HG03025 (cell line): ENCODE data around the gene C2CD5.
"Not testable (repeated sequence)": the region's sequence is repeated elsewhere in the genome, so short reads cannot be mapped to it uniquely, and the experiment has no call there.

Source experiments
- ATAC-seq: cut with Tn5 transposase; IDR thresholded peaks from one replicate; pipeline ENCODE4 v1.9.1; 2021; ENCODE audit warnings: mild to moderate bottlenecking, moderate library complexity; ENCODE audit not compliant: unreplicated experiment, low FRiP score

C2CD5 gene, protein sequence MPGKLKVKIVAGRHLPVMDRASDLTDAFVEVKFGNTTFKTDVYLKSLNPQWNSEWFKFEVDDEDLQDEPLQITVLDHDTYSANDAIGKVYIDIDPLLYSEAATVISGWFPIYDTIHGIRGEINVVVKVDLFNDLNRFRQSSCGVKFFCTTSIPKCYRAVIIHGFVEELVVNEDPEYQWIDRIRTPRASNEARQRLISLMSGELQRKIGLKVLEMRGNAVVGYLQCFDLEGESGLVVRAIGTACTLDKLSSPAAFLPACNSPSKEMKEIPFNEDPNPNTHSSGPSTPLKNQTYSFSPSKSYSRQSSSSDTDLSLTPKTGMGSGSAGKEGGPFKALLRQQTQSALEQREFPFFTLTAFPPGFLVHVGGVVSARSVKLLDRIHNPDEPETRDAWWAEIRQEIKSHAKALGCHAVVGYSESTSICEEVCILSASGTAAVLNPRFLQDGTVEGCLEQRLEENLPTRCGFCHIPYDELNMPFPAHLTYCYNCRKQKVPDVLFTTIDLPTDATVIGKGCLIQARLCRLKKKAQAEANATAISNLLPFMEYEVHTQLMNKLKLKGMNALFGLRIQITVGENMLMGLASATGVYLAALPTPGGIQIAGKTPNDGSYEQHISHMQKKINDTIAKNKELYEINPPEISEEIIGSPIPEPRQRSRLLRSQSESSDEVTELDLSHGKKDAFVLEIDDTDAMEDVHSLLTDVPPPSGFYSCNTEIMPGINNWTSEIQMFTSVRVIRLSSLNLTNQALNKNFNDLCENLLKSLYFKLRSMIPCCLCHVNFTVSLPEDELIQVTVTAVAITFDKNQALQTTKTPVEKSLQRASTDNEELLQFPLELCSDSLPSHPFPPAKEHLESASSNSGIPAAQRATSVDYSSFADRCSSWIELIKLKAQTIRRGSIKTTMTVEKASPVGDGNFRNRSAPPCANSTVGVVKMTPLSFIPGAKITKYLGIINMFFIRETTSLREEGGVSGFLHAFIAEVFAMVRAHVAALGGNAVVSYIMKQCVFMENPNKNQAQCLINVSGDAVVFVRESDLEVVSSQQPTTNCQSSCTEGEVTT

DNA sequence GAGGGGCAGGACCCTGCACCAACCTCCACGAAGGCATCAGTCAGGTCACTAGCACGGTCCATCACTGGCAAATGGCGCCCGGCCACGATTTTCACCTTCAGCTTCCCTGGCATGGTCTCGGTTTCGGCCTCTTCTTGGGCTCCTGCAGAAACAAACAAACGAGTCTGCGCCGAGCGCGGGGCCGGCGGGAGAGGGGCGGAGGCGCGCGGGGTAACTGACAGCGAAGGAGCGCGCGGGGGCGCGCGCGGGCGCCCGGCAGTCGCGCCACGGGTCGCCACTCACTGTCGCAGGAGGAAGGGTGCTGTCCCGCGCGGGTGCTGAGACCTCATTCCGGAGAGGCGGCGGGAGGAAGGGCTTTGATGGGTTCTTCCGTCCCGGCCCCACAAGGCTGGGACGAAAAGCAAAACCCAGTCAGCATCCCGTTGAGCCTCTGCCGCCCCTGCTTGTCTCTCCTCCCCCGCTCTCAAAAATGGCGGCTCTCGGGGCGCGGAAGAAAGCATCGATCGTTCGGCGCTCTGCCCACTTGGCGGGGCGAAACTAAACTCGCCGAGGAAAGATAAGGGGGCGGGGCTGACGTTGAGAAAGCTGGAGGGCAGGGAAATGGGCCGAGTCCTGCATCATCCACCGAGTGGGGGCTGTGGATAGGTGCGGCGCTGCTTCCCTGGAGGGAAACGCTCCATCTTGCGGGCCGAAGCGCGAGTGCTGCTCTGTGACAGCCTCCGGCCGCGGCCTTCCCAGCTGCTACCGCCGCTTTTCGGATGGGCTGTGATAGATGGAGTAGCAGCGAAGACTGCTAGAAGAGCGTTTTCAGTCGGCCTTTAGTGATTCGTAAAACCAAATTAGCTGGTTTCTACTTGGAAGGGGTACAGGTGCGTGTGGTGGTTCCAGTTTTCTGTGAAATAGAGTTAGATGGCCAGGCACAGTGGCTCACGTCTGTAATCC, at the start of gene C2CD5:
TSS of gene C2CD5 (minus strand) at position 505 of the 942 bp plus-strand sequence. CDS start at position 113, 392 bp downstream.
- ATAC-seq: peak; percentile 91

DNA sequence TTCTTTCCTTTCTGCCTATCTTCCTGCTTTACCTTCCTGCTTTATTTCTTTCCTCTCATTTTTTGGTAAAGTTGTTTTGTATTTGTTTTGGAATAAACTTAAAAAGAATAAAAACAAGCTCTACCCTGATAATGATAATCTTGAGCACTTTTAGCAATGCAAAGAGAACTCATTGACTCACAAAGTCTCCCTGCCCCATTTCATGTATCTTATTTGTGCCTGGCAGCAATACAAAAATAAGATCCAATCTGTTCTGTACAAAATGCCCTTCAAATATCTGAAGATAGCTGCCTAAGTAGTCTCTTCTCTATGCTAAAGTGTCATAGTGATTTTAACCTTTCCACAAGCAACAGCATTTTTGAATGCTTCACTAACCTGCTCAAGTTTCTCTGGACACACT, 49.5 kb upstream of the C2CD5 start:
- no peak for ATAC-seq

DNA sequence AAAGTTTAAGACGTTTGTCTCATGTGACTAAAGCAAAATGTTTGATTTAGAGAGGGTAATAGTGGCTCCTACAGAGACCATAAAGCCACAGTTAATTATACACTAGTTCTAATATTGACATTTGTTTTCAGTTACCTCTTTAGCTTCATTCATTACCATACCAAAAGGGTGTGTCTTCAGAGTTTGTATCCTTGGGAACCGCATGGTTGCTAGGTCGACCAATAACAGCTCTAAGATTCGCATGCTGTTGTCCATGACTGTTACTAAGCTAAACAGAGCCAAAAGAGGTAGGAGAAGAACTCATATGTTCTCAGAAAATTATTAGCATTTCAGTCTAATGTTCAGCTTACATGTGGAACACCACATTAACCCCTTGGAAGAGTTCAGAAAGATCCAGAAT, 44.5 kb upstream of the C2CD5 start:
- no peak for ATAC-seq

DNA sequence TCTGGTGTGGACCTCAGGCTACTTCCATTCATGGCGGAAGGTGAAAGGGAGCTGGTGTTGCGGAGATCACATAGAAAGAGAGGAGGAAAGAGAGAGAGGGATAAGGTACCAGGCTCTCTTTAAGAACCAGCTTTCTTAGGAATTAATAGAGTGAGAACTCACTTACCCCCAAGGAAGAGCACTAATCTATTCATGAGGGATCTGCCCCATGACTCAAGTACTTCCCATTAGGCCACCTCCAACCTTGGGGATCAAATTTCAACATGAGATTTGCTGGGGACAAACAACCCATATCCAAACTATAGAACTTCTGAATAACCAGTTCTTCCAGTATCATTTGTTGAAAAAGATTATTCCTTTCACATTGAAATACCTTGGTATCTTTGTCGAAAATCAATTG, 34.0 kb upstream of the C2CD5 start:
- ATAC-seq: no peak

DNA sequence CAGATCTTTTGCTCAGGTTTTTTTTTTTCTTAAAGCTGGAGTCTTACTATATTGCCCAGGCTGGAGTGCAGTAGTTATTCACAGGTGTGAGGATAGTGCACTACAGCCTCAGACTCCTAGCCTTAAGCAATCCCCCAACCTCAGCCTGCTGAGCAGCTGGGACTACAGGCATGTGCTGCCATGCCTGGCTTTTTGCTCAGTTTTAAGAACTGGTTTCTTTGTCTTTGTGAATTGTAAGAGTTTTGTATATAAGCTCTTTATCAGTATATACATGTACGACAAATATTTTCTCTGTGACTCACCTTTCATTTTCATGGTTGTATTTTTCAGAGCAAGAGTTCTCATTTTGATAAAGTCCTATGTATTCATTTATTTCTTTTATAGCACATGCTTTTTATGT, 33.3 kb upstream of the C2CD5 start:
- ATAC-seq: no peak

DNA sequence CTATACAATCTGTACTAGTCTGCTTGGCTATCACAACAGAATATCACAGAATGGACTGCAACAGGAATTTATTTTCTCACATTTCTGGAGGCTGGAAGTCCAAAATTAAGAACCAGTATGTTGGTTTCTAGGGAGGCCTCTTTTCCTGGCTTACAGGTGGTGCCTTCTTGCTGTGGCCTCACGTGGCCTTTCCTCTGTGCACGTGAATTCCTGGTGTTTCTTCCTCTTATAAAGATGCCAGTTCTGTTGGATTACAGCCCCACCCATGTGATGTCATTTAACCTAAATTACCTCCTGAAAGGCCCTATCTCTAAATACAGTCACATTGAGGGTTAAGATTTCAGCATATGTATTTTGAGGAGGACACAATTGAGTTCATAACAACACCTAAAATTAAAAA, 32.1 kb upstream of the C2CD5 start:
- no peak for ATAC-seq

DNA sequence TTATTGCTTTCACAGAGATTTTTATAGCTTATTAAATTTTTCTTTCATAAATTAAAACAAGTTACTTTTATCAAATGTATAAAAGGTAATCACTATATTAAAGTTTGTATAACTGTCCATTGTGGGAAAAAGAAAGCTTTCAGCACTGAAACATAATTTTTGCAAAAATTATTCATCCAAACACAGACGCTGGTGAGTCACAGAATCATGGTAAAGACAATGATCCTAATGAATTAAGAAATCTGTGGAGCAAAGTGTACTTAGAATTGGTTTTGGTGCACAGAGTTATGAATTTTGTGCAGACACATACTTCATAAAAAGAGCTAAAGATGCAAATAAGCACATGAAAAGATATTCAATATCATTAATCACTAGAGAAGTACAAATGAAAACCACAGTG, 31.7 kb upstream of the C2CD5 start:
- no peak for ATAC-seq

DNA sequence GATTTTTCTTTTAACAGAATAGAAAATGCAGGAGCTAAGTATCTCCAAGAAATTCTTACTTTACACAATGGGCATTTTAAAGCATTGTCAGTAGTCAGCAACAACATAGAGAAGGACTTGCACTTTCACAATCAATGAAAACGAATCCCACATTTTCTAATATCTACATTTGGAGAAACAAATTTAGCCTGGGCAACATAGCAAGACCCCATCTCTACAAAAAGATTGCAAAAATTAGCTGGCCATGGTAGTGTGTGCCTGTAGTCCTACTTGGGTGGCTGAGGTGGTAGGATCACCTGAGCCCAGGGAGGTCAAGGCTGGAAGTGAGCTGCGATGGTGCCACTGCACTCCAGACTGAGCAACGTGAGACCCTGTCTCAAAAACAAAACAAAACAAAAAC, 30.6 kb upstream of the C2CD5 start:
- ATAC-seq: no peak

DNA sequence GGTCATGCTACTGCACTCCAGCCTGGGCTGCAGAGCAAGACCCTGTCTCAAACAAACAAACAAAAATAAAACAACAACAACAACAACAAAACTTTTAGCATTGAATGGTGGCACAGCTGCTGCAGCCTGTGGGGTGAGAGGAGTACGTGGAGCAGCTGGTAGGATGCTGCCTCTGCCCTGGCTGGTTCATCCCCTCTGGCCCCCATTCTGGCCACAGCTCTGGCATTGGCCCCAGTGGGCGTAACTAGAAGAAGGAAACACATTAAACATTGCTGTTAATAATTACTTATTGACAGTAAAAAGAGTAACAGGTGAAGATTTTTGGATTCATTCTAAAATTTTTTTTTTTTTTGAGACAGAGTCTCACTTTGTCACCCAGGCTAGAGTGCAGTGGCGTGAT, 28.8 kb upstream of the C2CD5 start:
- ATAC-seq: no peak

DNA sequence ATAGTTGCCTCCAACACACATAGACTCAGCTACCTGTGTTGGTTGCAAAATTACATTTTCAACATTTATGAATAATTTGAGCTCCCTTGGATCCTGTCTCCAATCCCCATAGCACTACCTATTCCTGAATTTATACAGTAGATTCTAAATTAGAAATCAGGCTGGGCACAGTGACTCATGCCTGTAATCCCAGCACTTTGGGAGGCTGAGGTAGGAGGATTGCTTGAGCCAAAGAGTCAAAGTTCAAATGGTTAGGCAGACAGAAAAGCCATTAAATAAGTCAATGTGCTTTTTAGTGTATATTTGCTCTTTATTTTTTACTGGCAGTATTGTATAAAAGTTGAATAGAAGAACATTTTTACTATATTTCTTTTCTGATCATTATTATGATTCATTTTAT, 24.9 kb upstream of the C2CD5 start:
- ATAC-seq: no peak

DNA sequence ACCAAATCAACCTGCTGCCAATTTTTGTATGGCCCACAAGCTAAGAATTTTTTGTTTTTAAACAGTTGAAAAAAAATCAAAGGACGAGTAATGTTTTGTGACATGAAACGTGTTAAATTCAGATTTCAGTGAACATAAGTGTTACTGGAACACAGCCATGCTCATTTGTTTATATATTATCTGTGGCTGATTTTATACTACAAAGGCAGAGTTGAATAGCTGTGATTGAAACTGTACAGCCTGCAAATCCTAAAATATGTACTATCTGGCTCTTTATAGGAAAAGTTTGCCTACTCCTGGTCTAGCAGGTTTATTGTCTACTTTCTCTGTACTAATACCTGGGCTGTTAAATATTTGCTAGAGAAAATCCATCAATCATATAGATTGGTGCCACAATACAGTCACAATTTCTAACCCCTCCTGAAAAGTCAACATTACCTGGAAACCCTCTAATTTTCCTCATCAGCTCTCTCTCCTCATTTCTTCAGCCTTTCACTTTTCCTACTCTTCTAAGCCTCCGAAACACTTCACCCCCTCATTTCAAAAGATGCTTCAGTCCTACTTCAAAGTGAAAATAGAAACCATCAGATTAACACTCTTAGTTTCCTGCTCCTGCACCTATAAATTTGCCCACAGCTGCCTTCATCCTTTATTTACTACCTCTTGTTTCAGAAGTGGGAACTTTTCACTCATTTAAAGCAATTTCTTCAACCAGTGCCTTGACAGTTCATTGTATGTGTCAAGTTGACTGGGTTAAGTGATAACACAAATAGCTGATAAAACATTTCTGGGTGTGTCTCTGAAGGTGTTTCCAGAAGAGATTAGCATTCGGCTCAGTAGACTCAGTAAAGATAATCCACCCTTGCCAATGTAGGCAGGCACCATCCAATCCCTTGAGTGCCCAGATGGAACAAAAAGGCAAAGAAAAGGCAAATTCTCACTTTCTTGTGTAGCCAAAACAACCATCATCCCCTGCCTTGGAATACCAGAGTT, 18.0 kb upstream of the C2CD5 start:
- no peak for ATAC-seq

DNA sequence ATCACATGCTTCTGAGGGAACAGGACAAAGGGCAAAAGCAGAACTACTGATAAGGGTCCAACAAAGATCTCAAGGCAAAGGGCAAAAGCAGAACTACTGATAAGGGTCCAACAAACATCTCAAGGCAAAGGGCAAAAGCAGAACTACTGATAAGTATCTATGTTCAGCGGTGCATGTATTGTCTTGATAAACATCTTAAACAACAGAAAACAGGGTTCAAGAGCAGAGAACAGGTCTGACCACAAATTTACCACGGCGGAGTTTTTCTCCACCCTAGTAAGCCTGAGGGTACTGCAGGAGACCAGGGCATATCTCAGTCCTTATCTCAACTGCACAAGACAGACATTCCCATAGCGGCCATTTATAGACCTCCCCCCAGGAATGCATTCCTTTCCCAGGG, 10.4 kb upstream of the C2CD5 start:
- not testable (repeated sequence) for ATAC-seq

DNA sequence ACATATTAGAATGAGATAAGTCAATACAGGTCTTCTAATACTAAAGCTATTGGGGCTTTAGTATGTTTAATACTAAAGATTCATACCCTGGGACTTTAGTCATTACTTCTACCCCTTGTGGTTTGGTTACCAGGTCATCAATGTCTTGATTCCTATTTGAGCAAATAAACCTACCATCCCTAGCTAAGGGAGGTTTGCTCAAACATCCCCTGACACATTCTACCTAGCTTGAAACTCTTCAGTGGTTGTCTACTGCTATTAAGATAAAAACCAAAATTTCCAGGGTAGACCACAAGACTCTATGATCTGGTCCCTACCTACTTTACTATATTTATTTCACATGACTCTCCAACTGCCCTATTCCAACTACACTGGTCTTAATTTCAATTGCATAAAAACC, 7.3 kb upstream of the C2CD5 start:
- no peak for ATAC-seq

DNA sequence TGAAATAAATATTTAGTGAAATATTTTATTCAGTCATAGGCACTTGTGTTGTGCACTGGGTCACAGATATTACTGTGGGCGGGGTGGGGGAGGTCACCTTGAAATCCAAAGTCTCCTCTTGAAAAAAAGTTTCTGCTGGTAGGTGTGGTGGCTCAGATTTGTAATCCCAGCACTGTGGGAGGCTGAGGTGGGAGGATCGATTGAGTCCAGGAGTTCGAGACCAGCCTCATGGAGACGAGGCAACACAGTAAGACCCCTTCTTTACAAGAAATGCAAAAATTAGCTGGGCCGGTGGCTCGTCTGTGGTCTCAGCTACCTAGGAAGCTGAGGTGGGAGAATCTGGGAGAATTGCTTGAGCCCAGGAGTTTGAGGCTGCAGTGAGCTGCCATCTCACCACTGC, 913 bp upstream of the C2CD5 start:
- no peak for ATAC-seq

DNA sequence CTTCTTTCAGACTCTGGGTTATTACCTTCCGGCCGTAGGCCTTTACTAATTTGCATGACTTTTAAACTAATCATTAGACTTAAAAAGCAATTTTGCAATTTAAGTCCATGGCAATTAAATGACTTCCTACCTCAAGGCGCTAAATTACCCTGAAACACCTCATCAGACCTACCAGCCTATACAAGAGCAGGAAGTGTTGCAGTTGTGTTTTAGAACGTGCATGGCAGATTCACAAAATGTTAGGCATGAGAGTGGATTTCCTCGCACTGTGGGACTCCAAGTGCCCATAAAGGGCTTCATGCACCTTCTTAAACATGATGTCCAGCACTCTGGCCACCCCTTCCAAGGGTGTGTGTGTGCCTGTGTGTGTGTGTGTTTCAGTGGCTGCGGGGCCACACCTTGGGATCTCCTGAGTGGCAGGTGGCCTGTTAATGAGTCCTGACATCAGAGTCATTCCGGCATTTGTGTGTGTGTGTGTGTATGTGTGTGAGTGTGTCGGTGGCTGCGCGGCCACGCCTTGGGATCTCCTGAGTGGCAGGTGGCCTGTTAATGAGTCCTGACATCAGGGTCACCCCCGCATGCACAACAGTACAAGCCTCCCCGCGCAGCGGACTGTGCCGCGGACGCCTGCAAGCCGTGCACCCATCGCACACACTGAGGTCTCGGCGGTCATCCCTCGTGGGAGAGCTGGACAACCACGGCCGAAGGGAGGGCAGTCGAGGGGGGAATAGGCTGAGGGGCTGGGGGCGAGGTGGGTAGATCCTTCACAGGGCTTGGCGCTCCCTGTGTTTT, 900 bp downstream of the C2CD5 start:
- ATAC-seq: peak; percentile 42

DNA sequence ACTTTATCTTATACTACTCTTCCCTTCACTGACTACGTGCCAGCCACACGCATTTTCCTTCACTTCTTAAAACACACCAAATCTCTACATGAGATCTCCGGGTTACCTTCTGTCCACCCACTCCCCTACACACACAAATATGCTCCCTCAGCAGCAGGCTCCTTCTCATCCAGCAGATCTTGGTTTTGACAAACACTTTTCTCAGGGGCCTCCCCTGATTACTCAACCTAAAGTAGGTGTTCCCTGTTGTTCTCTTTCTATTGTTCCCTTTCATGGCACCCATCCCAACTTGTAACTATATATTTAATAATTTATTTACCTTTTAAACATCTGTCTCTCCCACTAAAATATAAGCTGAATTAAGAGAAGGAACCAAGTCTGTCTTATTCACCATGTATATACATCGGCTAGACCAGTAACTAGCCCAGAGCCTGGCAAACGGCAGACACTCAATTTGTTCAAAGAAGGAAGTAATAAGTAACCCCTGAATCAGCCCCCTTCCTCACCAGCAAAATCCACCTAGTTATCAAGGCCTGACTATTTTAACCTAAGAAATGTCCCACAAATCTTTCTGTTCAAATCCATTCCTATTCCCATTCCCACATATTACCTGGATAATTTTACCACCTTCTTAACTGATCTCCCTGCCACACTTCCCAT, 2.7 kb downstream of the C2CD5 start:
- no peak for ATAC-seq

DNA sequence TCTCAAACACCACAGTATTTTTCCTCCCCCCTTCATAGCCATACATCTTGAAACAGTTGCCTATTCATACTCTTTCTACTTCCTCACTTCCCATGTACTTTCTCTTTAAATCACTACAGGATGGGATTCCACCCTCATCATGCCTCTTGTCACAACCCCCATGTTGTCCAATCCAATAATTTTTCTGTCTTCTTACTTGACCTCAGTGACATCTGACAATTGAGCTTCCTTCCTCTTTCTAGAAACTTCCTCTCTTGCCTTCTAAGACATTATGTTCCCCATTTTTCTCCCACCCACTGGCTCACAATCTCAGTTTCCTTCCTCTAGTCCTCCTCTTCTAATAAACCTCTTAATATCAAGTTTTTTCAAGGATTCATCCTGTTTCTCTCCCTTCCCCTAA, 5.3 kb downstream of the C2CD5 start:
- no peak for ATAC-seq

DNA sequence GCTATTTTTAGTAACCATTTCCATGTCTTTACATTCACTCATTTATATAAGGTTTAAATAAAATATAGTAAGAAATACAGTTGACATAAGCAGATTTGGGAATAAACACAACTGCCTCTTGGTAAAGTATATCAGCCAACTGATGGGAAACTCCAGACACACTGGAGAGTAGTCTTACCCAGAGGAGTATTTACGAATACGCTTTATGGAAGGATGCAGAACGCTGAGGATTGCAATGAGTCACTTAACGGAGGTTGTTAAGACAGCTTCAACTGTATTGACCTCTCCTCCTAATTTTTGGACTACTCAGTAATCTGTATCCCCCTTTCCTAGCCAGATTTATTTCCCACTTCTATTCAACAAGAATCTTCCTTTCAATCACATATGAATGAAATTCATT, 6.0 kb downstream of the C2CD5 start:
- no peak for ATAC-seq
